Activated T-helper 1 cell treated with anti-CD3 and anti-CD28 coated beads, Interleukin-2, amount 50 U/mL, for 16 hours (primary cell): ENCODE results near the gene AMY2A.
"Not testable (repeated sequence)": the region's sequence is repeated elsewhere in the genome, so short reads cannot be mapped to it uniquely, and the experiment has no call there.

Source experiments
- DNase-seq, 2 donors: peaks; one replicate each; pipeline ENCODE4 v3.0.0-alpha.2; 2020; ENCODE audit warnings: low read depth in 1 of 2, low spot score in 1 of 2

The AMY2A gene

DNA sequence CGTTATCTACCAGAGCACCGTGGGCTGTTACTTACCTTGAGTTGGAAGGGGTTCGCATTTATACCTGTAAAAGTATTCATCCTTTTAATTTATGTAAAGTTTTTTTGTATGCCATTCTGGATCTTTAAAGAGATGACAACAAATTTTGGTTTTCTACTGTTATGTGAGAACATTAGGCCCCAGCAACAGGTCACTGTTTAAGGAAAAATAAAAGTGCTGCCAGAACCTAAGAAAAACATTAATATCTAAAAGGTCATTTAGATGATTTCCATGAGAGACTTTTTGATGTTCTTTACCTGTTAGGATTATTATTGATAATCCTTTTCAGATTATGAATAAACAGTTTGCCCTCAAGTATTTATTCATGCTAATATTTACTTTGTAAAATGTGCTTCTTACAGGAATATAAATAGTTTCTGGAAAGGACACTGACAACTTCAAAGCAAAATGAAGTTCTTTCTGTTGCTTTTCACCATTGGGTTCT lies at the start of gene AMY2A:
Gene AMY2A (plus strand): TSS at position 434 of the 484 bp plus-strand sequence. CDS start 14 bp downstream, at position 448.
- DNase-seq, result not testable (repeated sequence)

GRCh38 chr1:103569493-103569892 lies 47.7 kb upstream of the AMY2A start:
- no peak for DNase-seq

- not testable (repeated sequence) for DNase-seq
Observed at GRCh38 chr1:103571289-103571688, 45.9 kb upstream of the AMY2A start, which contains the start of gene AMY2B. TSS of gene AMY2B (plus strand) at chr1:103571589. CDS start at chr1:103571603, 14 bp downstream.

GRCh38 chr1:103576065-103576464 lies 41.2 kb upstream of the AMY2A start:
- DNase-seq, result no peak

DNA sequence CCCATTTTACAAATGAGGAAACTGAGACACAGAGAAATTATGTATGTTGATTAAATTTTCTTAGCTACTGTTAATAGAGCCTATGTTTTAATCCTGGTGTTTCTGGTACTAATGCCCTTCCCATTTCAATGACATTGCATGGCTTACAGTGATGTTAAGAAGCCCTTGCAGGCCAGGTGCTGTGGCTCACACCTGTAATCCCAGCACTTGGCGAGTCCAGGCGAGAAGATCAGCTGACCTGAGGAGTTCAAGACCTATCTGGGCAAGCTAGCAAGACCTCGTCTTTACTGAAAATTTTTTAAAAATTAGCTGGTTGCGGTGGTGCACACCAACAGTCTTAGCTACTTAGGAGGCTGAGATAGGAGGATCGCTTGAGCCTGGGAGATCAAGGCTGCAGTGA lies 40.4 kb upstream of the AMY2A start:
- DNase-seq, result not testable (repeated sequence)

DNA sequence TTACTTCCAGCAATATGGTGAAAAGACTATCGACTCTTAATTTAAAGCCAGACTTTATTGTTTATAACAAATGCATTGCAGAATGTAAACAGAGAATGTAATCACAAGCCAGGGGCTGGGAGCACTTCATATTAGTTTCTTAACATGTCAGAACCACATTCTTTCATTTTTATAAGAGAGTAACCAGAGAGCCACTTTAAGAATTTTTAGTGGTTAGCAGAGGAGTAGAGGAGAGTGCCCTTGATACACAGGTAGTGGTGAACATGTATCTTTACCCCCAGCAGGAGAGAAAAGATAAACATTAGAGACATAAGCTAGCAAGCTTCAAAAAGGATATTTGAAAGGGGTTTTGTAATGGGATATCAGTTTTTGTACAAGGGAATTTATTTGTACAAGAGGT lies 34.8 kb upstream of the AMY2A start:
- no peak for DNase-seq

DNA sequence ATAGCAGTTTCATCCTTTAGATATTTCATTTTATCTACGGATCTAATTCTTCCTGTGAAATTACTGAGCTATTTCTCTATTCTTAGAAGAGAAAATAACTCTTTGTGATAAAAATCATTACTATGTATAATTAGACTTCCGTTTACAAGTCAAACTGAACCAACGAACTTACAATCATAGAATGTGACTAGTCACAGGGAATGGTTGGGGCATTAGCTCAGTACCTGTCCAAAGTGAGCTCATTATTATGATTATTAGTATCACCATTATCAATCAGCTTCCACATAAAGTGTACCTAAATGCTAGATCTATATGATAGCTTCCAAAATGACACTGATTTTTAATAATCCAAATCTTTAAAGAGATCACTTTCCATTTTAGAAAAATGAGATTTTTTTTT lies 33.3 kb upstream of the AMY2A start:
- no peak for DNase-seq

- DNase-seq, result no peak
Observed at GRCh38 chr1:103584537-103584936, 32.7 kb upstream of the AMY2A start.

GRCh38 chr1:103602740-103603139 lies 14.5 kb upstream of the AMY2A start:
- not testable (repeated sequence) for DNase-seq

- DNase-seq, result no peak
Observed at GRCh38 chr1:103616362-103616761, 865 bp upstream of the AMY2A start.

DNA sequence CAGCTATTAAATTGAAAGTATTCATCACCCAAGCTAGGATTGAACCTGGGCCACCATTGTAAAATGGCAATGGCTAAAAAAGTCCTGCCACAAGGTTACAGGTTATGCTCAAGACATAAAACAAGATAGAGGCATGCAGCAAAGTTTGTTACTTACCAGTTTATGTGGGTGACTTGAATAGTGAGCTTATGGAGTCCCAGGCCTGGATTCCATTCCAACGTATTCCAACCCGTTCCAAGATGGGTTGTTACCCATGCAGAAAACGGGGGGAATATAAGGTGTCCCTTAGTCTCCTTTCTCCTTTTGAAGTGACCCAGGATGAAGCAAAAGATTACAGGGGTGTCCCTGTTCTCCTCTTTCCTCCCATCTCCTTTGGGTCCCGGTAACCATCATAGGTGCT lies 10.2 kb downstream of the AMY2A start:
- not testable (repeated sequence) for DNase-seq

GRCh38 chr1:103641194-103641593 lies 24.0 kb downstream of the AMY2A start:
- not testable (repeated sequence) for DNase-seq

DNA sequence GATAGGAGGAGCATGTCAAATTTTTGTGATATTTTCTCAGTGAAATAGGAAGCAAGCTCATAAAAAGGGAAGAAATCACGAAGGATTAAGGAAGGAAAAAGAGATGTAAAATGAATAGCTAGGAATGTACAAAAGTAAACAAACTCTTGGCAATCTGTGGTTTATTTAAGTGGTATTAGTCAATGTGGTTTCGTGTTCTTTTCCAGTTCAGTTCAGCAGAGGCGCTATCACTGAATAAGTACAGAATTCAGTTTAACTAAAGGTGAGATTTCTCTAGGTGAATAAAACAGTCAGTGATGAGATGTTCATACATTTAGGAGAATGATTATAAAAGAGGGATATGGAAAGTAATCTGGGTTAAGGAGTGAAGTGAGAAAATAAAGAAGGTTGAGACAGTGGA lies 26.7 kb downstream of the AMY2A start:
- DNase-seq, result not testable (repeated sequence)

- not testable (repeated sequence) for DNase-seq
Observed at GRCh38 chr1:103650305-103650704, 33.1 kb downstream of the AMY2A start.

- not testable (repeated sequence) for DNase-seq
Observed at GRCh38 chr1:103650889-103651288, 33.7 kb downstream of the AMY2A start.

- DNase-seq, result not testable (repeated sequence)
Observed at GRCh38 chr1:103654133-103654532, 36.9 kb downstream of the AMY2A start.

DNA sequence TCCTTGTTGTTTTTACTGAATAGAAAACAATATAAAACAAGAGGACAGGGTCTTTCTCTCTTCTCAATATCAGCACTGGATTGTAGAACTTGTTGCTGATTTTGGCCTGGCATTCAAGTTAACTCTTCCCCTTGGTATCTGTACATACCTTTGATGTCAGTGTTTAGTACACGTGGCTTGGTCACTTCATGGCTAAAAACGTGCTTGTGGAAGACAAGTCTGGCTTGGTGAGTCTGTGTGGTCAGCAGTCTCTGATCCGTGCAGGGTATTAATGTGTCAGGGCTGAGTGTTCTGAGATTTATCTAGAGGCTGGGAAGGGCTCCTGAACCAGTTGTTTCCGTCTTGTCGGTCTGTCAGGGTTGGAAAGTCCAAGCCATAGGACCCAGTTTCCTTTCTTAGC lies 38.2 kb downstream of the AMY2A start, which contains the start of gene AMY1A:
Gene AMY1A (plus strand): TSS at position 301 of the 400 bp plus-strand sequence. CDS start 571 bp downstream, outside the sequence.
- not testable (repeated sequence) for DNase-seq
